Neural cell (in vitro differentiated cells): ENCODE data around the gene TRAM2. TPM values are rescaled to one million over a fixed set of nuclear protein-coding genes. Genes with fewer than 3 reads are reported as not detected.

Experiments
- H2AFZ ChIP-seq: fragments of 200-600, 300-800 bp; sonication (generic), shearing (Covaris generic); 2 replicates; pipeline ENCODE4 v1.6.0; 2014; ENCODE audit warnings: low read depth, mild to moderate bottlenecking, antibody characterized with exemption, low read length, moderate library complexity
- H3F3A ChIP-seq: fragments of 200-600 bp; shearing (Covaris generic); 2 replicates; pipeline ENCODE4 v1.6.1; 2016; ENCODE audit warnings: mild to moderate bottlenecking, moderate library complexity, mixed read lengths, antibody characterized with exemption, low read length; ENCODE audit not compliant: insufficient read depth, poor library complexity, severe bottlenecking
- H3K27ac ChIP-seq: fragments of 200-600, 300-800 bp; sonication (generic), shearing (Covaris generic); 2 replicates; pipeline ENCODE4 v1.5.1; 2014; ENCODE audit warnings: mild to moderate bottlenecking, low read length, moderate library complexity
- H3K27me3 ChIP-seq: fragments of 300-800, 200-600 bp; sonication (generic), shearing (Covaris generic); 2 replicates; pipeline ENCODE4 v1.6.0; 2014; ENCODE audit warnings: mild to moderate bottlenecking, low read depth, low read length, moderate library complexity; ENCODE audit not compliant: insufficient read depth
- H3K36me3 ChIP-seq: fragments of 300-800, 200-600 bp; sonication (generic), shearing (Covaris generic); 2 replicates; pipeline ENCODE4 v1.5.1; 2014; ENCODE audit warnings: mild to moderate bottlenecking, antibody characterized with exemption, low read length, moderate library complexity; ENCODE audit not compliant: insufficient read depth
- H3K4me2 ChIP-seq: fragments of 300-800, 200-600 bp; sonication (generic), shearing (Covaris generic); 2 replicates; pipeline ENCODE4 v1.6.0; 2014; ENCODE audit warnings: mild to moderate bottlenecking, low read length
- H3K4me3 ChIP-seq: fragments of 300-800, 200-600 bp; sonication (generic), shearing (Covaris generic); 2 replicates; pipeline ENCODE4 v1.5.1; 2014; ENCODE audit warnings: mild to moderate bottlenecking, low read length, moderate library complexity
- H3K79me2 ChIP-seq: fragments of 200-600 bp; shearing (Covaris generic); replicated peaks from 2 replicates; pipeline ENCODE4 v1.6.0; 2014; ENCODE audit warnings: mild to moderate bottlenecking, low read length, moderate library complexity; ENCODE audit not compliant: insufficient read depth
- H3K9ac ChIP-seq: fragments of 300-800, 200-600 bp; sonication (generic), shearing (Covaris generic); 2 replicates; pipeline ENCODE4 v1.6.1; 2016; ENCODE audit warnings: mild to moderate bottlenecking, low read length, mixed read lengths
- H3K9me2 ChIP-seq: fragments of 200-600 bp; shearing (Covaris generic); 2 replicates; pipeline ENCODE4 v1.6.1; 2016; ENCODE audit warnings: mild to moderate bottlenecking, low read length, mixed read lengths; ENCODE audit not compliant: insufficient read depth
- H3K9me3 ChIP-seq: fragments of 200-600, 300-800 bp; sonication (generic), shearing (Covaris generic); 2 replicates; pipeline ENCODE4 v1.6.1; 2016; ENCODE audit warnings: mild to moderate bottlenecking, mixed run types, low read length, moderate library complexity, mixed read lengths
- H4K20me1 ChIP-seq: fragments of 200-600 bp; shearing (Covaris generic); 2 replicates; pipeline ENCODE4 v1.6.1; 2016; ENCODE audit warnings: mild to moderate bottlenecking, mixed run types; ENCODE audit not compliant: insufficient read depth
- EP300 ChIP-seq: fragments of 450-650 bp; conservative IDR thresholded peaks from 2 replicates; pipeline ENCODE4 v1.6.1; 2014; ENCODE audit warnings: antibody characterized with exemption, mild to moderate bottlenecking, moderate library complexity; ENCODE audit not compliant: poor library complexity, severe bottlenecking
- EZH2 ChIP-seq: fragments of 200-600, 300-800 bp; shearing (Covaris generic), sonication (generic); IDR thresholded peaks from 2 replicates; pipeline ENCODE4 v1.6.1; 2014; ENCODE audit warnings: antibody characterized with exemption, low read length, borderline replicate concordance, mild to moderate bottlenecking; ENCODE audit not compliant: insufficient read depth, poor library complexity, severe bottlenecking
- MXI1 ChIP-seq: fragments of 450-650 bp; conservative IDR thresholded peaks from 2 replicates; pipeline ENCODE4 v1.6.1; 2014; ENCODE audit warnings: antibody characterized with exemption, mild to moderate bottlenecking; ENCODE audit not compliant: poor library complexity, severe bottlenecking
- POLR2AphosphoS5 ChIP-seq: IDR thresholded peaks from 2 replicates; pipeline ENCODE4 v1.6.1; 2012
- RAD21 ChIP-seq: fragments of 450-650 bp; conservative IDR thresholded peaks from 2 replicates; pipeline ENCODE4 v1.6.1; 2014; ENCODE audit warnings: antibody characterized with exemption, mild to moderate bottlenecking, moderate library complexity
- SMC3 ChIP-seq: fragments of 450-650 bp; conservative IDR thresholded peaks from 2 replicates; pipeline ENCODE4 v1.6.1; 2014; ENCODE audit warnings: antibody characterized with exemption, mild to moderate bottlenecking, moderate library complexity; ENCODE audit not compliant: poor library complexity
- TAF1 ChIP-seq: IDR thresholded peaks from 2 replicates; pipeline ENCODE4 v1.6.1; 2012; ENCODE audit warnings: low read depth
- polyA plus RNA-seq: library from polyadenylated mRNA; depleted of rRNA; stranded (reverse); fragments of >200 nt; gene quantifications from 2 replicates; pipeline ENCODE4 v1.2.3, GENCODE V29; 2014
- TF ChIP-seq, protein P1 (sequence below): IDR thresholded peaks from 2 replicates; pipeline ENCODE4 v1.6.1; 2012; ENCODE audit warnings: borderline replicate concordance
- TF ChIP-seq, protein P2 (sequence below): fragments of 450-650 bp; IDR thresholded peaks from 2 replicates; pipeline ENCODE4 v1.5.1; 2014; ENCODE audit warnings: antibody characterized with exemption, mild to moderate bottlenecking, moderate library complexity; ENCODE audit not compliant: poor library complexity, severe bottlenecking

TRAM2 gene
- polyA plus RNA-seq, 1 donor from 2014 or later, result 0.41 TPM

GRCh38 chr6:52531396-52531795, 45.5 kb downstream of the TRAM2 start:
- no peak overlapping the region for H2AFZ ChIP-seq
- H3K4me3 ChIP-seq, result no peak overlapping the region
- TF ChIP-seq EZH2 (no peak), SMC3 (no peak), EP300 (no peak), RAD21 (no peak), TAF1 (no peak), POLR2AphosphoS5 (no peak), MXI1 (no peak)
- TF ChIP-seq, protein P1, sequence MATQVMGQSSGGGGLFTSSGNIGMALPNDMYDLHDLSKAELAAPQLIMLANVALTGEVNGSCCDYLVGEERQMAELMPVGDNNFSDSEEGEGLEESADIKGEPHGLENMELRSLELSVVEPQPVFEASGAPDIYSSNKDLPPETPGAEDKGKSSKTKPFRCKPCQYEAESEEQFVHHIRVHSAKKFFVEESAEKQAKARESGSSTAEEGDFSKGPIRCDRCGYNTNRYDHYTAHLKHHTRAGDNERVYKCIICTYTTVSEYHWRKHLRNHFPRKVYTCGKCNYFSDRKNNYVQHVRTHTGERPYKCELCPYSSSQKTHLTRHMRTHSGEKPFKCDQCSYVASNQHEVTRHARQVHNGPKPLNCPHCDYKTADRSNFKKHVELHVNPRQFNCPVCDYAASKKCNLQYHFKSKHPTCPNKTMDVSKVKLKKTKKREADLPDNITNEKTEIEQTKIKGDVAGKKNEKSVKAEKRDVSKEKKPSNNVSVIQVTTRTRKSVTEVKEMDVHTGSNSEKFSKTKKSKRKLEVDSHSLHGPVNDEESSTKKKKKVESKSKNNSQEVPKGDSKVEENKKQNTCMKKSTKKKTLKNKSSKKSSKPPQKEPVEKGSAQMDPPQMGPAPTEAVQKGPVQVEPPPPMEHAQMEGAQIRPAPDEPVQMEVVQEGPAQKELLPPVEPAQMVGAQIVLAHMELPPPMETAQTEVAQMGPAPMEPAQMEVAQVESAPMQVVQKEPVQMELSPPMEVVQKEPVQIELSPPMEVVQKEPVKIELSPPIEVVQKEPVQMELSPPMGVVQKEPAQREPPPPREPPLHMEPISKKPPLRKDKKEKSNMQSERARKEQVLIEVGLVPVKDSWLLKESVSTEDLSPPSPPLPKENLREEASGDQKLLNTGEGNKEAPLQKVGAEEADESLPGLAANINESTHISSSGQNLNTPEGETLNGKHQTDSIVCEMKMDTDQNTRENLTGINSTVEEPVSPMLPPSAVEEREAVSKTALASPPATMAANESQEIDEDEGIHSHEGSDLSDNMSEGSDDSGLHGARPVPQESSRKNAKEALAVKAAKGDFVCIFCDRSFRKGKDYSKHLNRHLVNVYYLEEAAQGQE, result no peak
- TF ChIP-seq, protein P2, sequence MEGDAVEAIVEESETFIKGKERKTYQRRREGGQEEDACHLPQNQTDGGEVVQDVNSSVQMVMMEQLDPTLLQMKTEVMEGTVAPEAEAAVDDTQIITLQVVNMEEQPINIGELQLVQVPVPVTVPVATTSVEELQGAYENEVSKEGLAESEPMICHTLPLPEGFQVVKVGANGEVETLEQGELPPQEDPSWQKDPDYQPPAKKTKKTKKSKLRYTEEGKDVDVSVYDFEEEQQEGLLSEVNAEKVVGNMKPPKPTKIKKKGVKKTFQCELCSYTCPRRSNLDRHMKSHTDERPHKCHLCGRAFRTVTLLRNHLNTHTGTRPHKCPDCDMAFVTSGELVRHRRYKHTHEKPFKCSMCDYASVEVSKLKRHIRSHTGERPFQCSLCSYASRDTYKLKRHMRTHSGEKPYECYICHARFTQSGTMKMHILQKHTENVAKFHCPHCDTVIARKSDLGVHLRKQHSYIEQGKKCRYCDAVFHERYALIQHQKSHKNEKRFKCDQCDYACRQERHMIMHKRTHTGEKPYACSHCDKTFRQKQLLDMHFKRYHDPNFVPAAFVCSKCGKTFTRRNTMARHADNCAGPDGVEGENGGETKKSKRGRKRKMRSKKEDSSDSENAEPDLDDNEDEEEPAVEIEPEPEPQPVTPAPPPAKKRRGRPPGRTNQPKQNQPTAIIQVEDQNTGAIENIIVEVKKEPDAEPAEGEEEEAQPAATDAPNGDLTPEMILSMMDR, result no peak
- H3K4me2 ChIP-seq, result no peak overlapping the region
- H3K36me3 ChIP-seq, result no peaks in the 10 kb centered on the region
- no peaks in the 10 kb centered on the region for H4K20me1 ChIP-seq
- H3K9me2 ChIP-seq, result no peaks in the 10 kb centered on the region
- no peaks in the 10 kb centered on the region for H3F3A ChIP-seq
- H3K9me3 ChIP-seq, result no peaks in the 10 kb centered on the region
- no peak overlapping the region for H3K27ac ChIP-seq
- no peak overlapping the region for H3K9ac ChIP-seq
- no peaks in the 10 kb centered on the region for H3K27me3 ChIP-seq
- no peaks in the 10 kb centered on the region for H3K79me2 ChIP-seq

- no peaks in the 10 kb centered on the region for H3K9me2 ChIP-seq
- H3K27ac ChIP-seq, result no peak overlapping the region
- no peak overlapping the region for H3K4me3 ChIP-seq
- H3K9ac ChIP-seq, result no peak overlapping the region
- no peaks in the 10 kb centered on the region for H3K36me3 ChIP-seq
- no peak overlapping the region for H2AFZ ChIP-seq
- no peaks in the 10 kb centered on the region for H3K79me2 ChIP-seq
- no peaks in the 10 kb centered on the region for H3K27me3 ChIP-seq
- H4K20me1 ChIP-seq, result no peaks in the 10 kb centered on the region
- no peak overlapping the region for H3K4me2 ChIP-seq
- no peaks in the 10 kb centered on the region for H3K9me3 ChIP-seq
- no peaks in the 10 kb centered on the region for H3F3A ChIP-seq
- TF ChIP-seq EZH2 (no peak), RAD21 (no peak), MXI1 (no peak), TAF1 (no peak), EP300 (no peak), SMC3 (no peak), POLR2AphosphoS5 (no peak)
- TF ChIP-seq, protein P1, result no peak
- TF ChIP-seq, protein P2, result no peak
These were observed 46.5 kb downstream of the TRAM2 start for GRCh38 chr6:52530351-52530750.
